Measurements from ENCODE around the gene PLXDC2.

The PLXDC2 gene

DNA sequence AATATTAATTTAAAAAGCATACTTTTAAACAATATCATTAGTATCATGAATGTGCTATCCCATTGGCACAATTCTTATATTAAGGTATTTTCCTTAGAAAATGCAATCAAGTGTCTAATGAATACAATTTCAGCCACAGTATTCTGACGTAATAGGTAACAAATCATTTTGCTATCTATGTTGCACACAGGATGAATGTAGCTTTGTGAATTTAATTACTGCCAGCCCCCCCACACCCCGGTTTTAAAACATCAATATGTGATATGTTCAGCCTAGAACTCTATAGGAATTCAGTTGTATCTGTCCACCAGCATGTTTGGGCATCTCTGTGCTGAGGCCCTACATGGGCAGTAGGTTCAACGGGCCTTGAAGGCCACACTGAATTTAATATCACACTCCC, 274.6 kb downstream of the PLXDC2 start:
- no CpG with 5 or more reads among the region's 3 CpGs for WGBS (ENCODE audit: extremely low coverage, insufficient coverage, low lambda C conversion rate)
- H2AK5ac ChIP-seq (ENCODE audit: low read length) = no peak overlapping the region
- H3K4ac ChIP-seq (ENCODE audit: low read depth, low read length) = no peak overlapping the region
- H4K5ac ChIP-seq (ENCODE audit: low read length) = no peak overlapping the region
- H3K9ac ChIP-seq (ENCODE audit: low read length) = no peak overlapping the region
- DNase-seq = no peak
- H3K56ac ChIP-seq (ENCODE audit: low read length) = no peak overlapping the region
- H3K4me1 ChIP-seq (ENCODE audit: control insufficient read depth, low read depth, low read length) = no peaks in the 10 kb centered on the region
- no peak overlapping the region for H3K27ac ChIP-seq (ENCODE audit: low read depth, low read length)
- H3K79me1 ChIP-seq (ENCODE audit: low read length) = no peaks in the 10 kb centered on the region
- H3K36me3 ChIP-seq (ENCODE audit: control insufficient read depth, insufficient read depth, low read length) = no peaks in the 10 kb centered on the region
- no peaks in the 10 kb centered on the region for H3K79me2 ChIP-seq (ENCODE audit: control insufficient read depth, insufficient read depth, low read length)
- H3K27me3 ChIP-seq (ENCODE audit: insufficient read depth, low read length, poor library complexity) = no peaks in the 10 kb centered on the region
- H3K18ac ChIP-seq (ENCODE audit: low read length) = no peak overlapping the region
- H2BK120ac ChIP-seq (ENCODE audit: low read depth, low read length) = no peak overlapping the region
- H3K23ac ChIP-seq (ENCODE audit: low read length) = no peak overlapping the region
- no peak overlapping the region for H3K4me2 ChIP-seq (ENCODE audit: low read length)
- H2BK5ac ChIP-seq (ENCODE audit: low read length) = no peak overlapping the region
- H4K8ac ChIP-seq (ENCODE audit: low read depth, low read length) = no peak overlapping the region
- no peak overlapping the region for H2BK15ac ChIP-seq (replicated peaks; ENCODE audit: low read depth)
- no peak overlapping the region for H3K4me3 ChIP-seq (ENCODE audit: low read length)

DNA sequence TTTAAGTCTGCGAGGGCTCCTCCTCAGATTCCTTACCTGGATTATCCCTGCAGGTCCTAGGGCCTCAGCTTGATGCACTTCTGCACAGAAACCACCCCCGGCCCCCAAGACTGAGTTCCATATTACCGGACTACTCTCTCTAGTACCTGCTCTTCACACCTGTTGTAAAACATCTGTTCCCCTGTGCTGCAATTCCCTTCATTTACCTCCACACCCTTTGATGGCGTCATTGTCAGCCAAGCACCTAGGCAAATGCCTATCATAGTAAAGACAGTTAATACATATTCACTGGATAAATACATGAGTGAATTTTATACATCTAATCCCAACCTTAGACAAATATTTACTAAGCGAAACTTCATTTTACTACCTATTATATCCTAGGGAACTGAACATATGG, 275.5 kb downstream of the PLXDC2 start:
- Histone ChIP-seq H3K4ac (ENCODE audit: low read depth, low read length) (no peak overlapping the region), H3K4me3 (ENCODE audit: low read length) (no peak overlapping the region)
- whole genome bisulfite sequencing (ENCODE audit: extremely low coverage, insufficient coverage, low lambda C conversion rate) = no CpG with 5 or more reads among the region's 5 CpGs

DNA sequence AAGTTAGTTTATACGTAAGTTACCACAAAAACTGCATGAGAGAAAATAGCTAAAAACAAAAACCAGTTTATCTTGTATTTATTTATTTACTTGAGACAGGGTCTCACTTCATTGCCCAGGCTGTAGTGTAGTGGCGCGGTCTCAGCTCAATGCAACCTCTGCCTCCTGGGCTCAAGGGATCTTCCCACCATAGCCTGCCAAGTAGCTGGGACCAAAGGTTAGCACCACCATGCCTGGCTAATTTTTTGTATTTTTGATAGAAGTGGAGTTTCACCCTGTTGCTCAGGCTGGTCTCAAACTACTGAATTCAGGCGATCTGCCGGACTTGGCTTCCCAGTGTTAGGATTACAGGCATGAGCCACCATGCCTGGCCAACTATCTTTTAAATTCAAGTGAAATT, 277.4 kb downstream of the PLXDC2 start:
- WGBS (ENCODE audit: extremely low coverage, insufficient coverage, low lambda C conversion rate) = no CpG with 5 or more reads among the region's 5 CpGs
- no peak overlapping the region for H3K27ac ChIP-seq (ENCODE audit: low read depth, low read length)

More for the DNA sequence above, 275.5 kb downstream of the PLXDC2 start:
- DNase-seq = no peak
- Histone ChIP-seq H3K18ac (ENCODE audit: low read length) (no peak overlapping the region), H4K8ac (ENCODE audit: low read depth, low read length) (no peak overlapping the region), H3K27me3 (ENCODE audit: insufficient read depth, low read length, poor library complexity) (no peaks in the 10 kb centered on the region), H4K5ac (ENCODE audit: low read length) (no peak overlapping the region), H3K4me2 (ENCODE audit: low read length) (no peak overlapping the region), H3K56ac (ENCODE audit: low read length) (no peak overlapping the region), H3K23ac (ENCODE audit: low read length) (no peak overlapping the region), H3K27ac (ENCODE audit: low read depth, low read length) (no peak overlapping the region), H2BK15ac (replicated peaks; ENCODE audit: low read depth) (no peak overlapping the region), H3K79me1 (ENCODE audit: low read length) (no peaks in the 10 kb centered on the region), H3K4me1 (ENCODE audit: control insufficient read depth, low read depth, low read length) (no peaks in the 10 kb centered on the region), H2BK5ac (ENCODE audit: low read length) (no peak overlapping the region), H2BK120ac (ENCODE audit: low read depth, low read length) (no peak overlapping the region), H3K9ac (ENCODE audit: low read length) (no peak overlapping the region), H2AK5ac (ENCODE audit: low read length) (no peak overlapping the region), H3K36me3 (ENCODE audit: control insufficient read depth, insufficient read depth, low read length) (no peaks in the 10 kb centered on the region), H3K79me2 (ENCODE audit: control insufficient read depth, insufficient read depth, low read length) (no peaks in the 10 kb centered on the region)

DNA sequence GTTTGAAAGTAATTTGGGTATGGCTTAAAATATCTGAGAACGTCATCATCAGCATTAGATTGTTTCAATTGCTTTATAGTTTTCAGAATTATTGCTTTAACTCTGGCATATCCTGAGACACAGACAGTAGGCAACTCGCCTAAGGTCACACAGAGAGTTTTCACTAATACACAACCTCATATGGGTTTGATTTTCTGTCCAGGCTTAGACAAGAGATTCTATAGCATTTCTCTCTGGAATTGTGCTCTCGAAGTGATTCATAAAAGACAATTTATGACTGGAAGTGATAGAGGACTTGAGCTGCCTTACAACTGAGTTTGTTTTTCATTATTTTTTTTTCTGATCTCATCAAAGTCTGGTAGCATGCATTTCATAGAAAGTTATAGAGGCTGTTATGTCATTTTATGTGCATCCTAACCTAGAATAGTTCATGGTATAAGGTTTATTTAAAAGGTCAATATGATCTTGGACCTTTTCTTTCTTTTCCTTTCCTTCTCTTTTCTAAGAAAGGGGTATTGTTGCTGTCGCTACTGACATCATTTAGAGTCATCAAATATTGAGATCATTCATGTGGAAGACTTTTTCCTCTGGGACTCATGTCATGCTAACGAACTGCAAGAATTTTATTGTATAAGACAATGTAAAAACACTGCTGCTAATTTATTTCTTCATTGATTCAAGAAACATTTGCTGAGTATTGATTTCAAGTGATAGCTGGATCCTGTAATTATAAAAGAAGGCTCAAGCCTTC, 278.2 kb downstream of the PLXDC2 start:
- Histone ChIP-seq H3K18ac (ENCODE audit: low read length) (no peak overlapping the region), H3K9ac (ENCODE audit: low read length) (no peak overlapping the region), H3K4me2 (ENCODE audit: low read length) (no peak overlapping the region), H3K23ac (ENCODE audit: low read length) (no peak overlapping the region), H3K27me3 (ENCODE audit: insufficient read depth, low read length, poor library complexity) (no peaks in the 10 kb centered on the region), H3K79me2 (ENCODE audit: control insufficient read depth, insufficient read depth, low read length) (no peaks in the 10 kb centered on the region), H2BK5ac (ENCODE audit: low read length) (no peak overlapping the region), H2BK120ac (ENCODE audit: low read depth, low read length) (no peak overlapping the region), H2AK5ac (ENCODE audit: low read length) (no peak overlapping the region), H3K56ac (ENCODE audit: low read length) (no peak overlapping the region), H3K27ac (ENCODE audit: low read depth, low read length) (no peak overlapping the region), H3K4ac (ENCODE audit: low read depth, low read length) (no peak overlapping the region), H3K79me1 (ENCODE audit: low read length) (no peaks in the 10 kb centered on the region), H4K8ac (ENCODE audit: low read depth, low read length) (no peak overlapping the region), H3K4me1 (ENCODE audit: control insufficient read depth, low read depth, low read length) (no peaks in the 10 kb centered on the region), H2BK15ac (replicated peaks; ENCODE audit: low read depth) (no peak overlapping the region), H4K5ac (ENCODE audit: low read length) (no peak overlapping the region), H3K36me3 (ENCODE audit: control insufficient read depth, insufficient read depth, low read length) (no peaks in the 10 kb centered on the region), H3K4me3 (ENCODE audit: low read length) (no peak overlapping the region)
- no peak for DNase-seq
- no CpG with 5 or more reads among the region's 5 CpGs for WGBS (ENCODE audit: extremely low coverage, insufficient coverage, low lambda C conversion rate)

More for the DNA sequence above, 277.4 kb downstream of the PLXDC2 start:
- Histone ChIP-seq H3K4me1 (ENCODE audit: control insufficient read depth, low read depth, low read length) (no peaks in the 10 kb centered on the region), H3K27me3 (ENCODE audit: insufficient read depth, low read length, poor library complexity) (no peaks in the 10 kb centered on the region), H3K56ac (ENCODE audit: low read length) (no peak overlapping the region), H2BK120ac (ENCODE audit: low read depth, low read length) (no peak overlapping the region), H3K9ac (ENCODE audit: low read length) (no peak overlapping the region), H3K4ac (ENCODE audit: low read depth, low read length) (no peak overlapping the region), H4K5ac (ENCODE audit: low read length) (no peak overlapping the region), H3K18ac (ENCODE audit: low read length) (no peak overlapping the region), H3K79me2 (ENCODE audit: control insufficient read depth, insufficient read depth, low read length) (no peaks in the 10 kb centered on the region), H4K8ac (ENCODE audit: low read depth, low read length) (no peak overlapping the region), H3K36me3 (ENCODE audit: control insufficient read depth, insufficient read depth, low read length) (no peaks in the 10 kb centered on the region), H3K79me1 (ENCODE audit: low read length) (no peaks in the 10 kb centered on the region), H3K4me2 (ENCODE audit: low read length) (no peak overlapping the region), H2AK5ac (ENCODE audit: low read length) (no peak overlapping the region), H3K4me3 (ENCODE audit: low read length) (no peak overlapping the region), H2BK15ac (replicated peaks; ENCODE audit: low read depth) (no peak overlapping the region), H2BK5ac (ENCODE audit: low read length) (no peak overlapping the region), H3K23ac (ENCODE audit: low read length) (no peak overlapping the region)
- no peak for DNase-seq

DNA sequence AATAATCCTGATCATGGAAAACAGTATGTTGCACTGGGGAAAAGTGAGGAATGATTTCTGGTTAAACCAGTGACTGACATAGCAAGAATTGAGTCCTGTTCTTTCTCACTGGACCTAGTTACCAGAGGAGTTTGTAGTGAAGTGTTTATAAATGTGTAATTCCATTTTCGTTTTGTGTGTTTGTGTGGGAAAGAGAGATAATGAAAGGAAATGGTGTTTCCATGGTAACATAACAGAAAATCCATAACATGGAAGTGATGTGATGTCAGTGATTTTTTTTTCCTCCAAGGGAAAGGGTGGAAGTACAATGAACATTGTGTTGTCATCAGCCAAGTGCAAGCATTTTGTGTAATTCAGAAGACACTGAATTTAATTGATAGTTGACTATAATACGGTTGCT, 283.9 kb downstream of the PLXDC2 start:
- Histone ChIP-seq H3K4ac (ENCODE audit: low read depth, low read length) (no peak overlapping the region), H2AK5ac (ENCODE audit: low read length) (no peak overlapping the region), H3K4me3 (ENCODE audit: low read length) (no peak overlapping the region), H3K79me2 (ENCODE audit: control insufficient read depth, insufficient read depth, low read length) (no peaks in the 10 kb centered on the region), H4K5ac (ENCODE audit: low read length) (no peak overlapping the region), H3K36me3 (ENCODE audit: control insufficient read depth, insufficient read depth, low read length) (no peaks in the 10 kb centered on the region), H3K23ac (ENCODE audit: low read length) (no peak overlapping the region), H3K9ac (ENCODE audit: low read length) (no peak overlapping the region), H3K79me1 (ENCODE audit: low read length) (no peaks in the 10 kb centered on the region), H2BK5ac (ENCODE audit: low read length) (no peak overlapping the region), H4K8ac (ENCODE audit: low read depth, low read length) (no peak overlapping the region), H3K4me1 (ENCODE audit: control insufficient read depth, low read depth, low read length) (no peaks in the 10 kb centered on the region), H3K56ac (ENCODE audit: low read length) (no peak overlapping the region), H3K27me3 (ENCODE audit: insufficient read depth, low read length, poor library complexity) (no peaks in the 10 kb centered on the region), H3K18ac (ENCODE audit: low read length) (no peak overlapping the region), H3K27ac (ENCODE audit: low read depth, low read length) (no peak overlapping the region), H2BK120ac (ENCODE audit: low read depth, low read length) (no peak overlapping the region), H3K4me2 (ENCODE audit: low read length) (no peak overlapping the region), H2BK15ac (replicated peaks; ENCODE audit: low read depth) (no peak overlapping the region)
- DNase-seq = peak; percentile 46
- 100% methylated on average over 1 of the region's 2 CpGs for WGBS (ENCODE audit: extremely low coverage, insufficient coverage, low lambda C conversion rate)

DNA sequence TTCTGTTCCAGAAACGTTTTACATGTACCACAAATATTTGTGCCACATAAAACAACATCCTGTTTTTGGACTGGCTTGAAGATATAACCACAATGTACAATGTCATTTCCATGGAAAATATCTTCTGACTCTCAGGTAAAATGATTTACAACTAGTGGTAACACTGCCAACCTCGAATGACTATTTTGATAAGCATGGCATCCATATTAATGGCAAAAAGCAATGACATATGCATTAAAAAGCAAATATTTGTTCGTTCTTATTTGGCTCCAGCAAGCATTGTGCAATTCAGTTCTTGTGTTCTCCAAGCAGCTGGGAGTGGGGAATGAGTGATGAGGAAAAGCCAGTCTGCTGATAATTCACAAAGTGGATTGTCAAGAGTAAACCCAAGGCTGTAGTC, 289.0 kb downstream of the PLXDC2 start:
- Histone ChIP-seq H2BK15ac (replicated peaks; ENCODE audit: low read depth) (no peak overlapping the region), H3K27ac (ENCODE audit: low read depth, low read length) (no peak overlapping the region), H3K36me3 (ENCODE audit: control insufficient read depth, insufficient read depth, low read length) (no peaks in the 10 kb centered on the region), H2AK5ac (ENCODE audit: low read length) (no peak overlapping the region), H3K27me3 (ENCODE audit: insufficient read depth, low read length, poor library complexity) (no peaks in the 10 kb centered on the region), H3K23ac (ENCODE audit: low read length) (no peak overlapping the region), H3K9ac (ENCODE audit: low read length) (no peak overlapping the region), H3K4me1 (ENCODE audit: control insufficient read depth, low read depth, low read length) (no peaks in the 10 kb centered on the region), H3K56ac (ENCODE audit: low read length) (no peak overlapping the region), H4K8ac (ENCODE audit: low read depth, low read length) (no peak overlapping the region), H2BK5ac (ENCODE audit: low read length) (no peak overlapping the region), H2BK120ac (ENCODE audit: low read depth, low read length) (no peak overlapping the region), H3K4ac (ENCODE audit: low read depth, low read length) (no peak overlapping the region), H3K18ac (ENCODE audit: low read length) (no peak overlapping the region), H3K79me2 (ENCODE audit: control insufficient read depth, insufficient read depth, low read length) (no peaks in the 10 kb centered on the region), H3K79me1 (ENCODE audit: low read length) (no peaks in the 10 kb centered on the region), H3K4me2 (ENCODE audit: low read length) (no peak overlapping the region), H3K4me3 (ENCODE audit: low read length) (no peak overlapping the region), H4K5ac (ENCODE audit: low read length) (no peak overlapping the region)
- no peak for DNase-seq
- no CpG with 5 or more reads among the region's 3 CpGs for WGBS (ENCODE audit: extremely low coverage, insufficient coverage, low lambda C conversion rate)

Measured in mesendoderm (in vitro differentiated cells).